HG03520 (cell line): ENCODE results near the gene PFDN5.
A peak's percentile ranks its signal among the peaks of the same experiment; 100 is the strongest.

ENCODE experiments used
- ATAC-seq: cut with Tn5 transposase; IDR thresholded peaks from one replicate; pipeline ENCODE4 v1.9.1; 2021; ENCODE audit warnings: mild to moderate bottlenecking, moderate library complexity; ENCODE audit not compliant: unreplicated experiment

PFDN5 gene

DNA sequence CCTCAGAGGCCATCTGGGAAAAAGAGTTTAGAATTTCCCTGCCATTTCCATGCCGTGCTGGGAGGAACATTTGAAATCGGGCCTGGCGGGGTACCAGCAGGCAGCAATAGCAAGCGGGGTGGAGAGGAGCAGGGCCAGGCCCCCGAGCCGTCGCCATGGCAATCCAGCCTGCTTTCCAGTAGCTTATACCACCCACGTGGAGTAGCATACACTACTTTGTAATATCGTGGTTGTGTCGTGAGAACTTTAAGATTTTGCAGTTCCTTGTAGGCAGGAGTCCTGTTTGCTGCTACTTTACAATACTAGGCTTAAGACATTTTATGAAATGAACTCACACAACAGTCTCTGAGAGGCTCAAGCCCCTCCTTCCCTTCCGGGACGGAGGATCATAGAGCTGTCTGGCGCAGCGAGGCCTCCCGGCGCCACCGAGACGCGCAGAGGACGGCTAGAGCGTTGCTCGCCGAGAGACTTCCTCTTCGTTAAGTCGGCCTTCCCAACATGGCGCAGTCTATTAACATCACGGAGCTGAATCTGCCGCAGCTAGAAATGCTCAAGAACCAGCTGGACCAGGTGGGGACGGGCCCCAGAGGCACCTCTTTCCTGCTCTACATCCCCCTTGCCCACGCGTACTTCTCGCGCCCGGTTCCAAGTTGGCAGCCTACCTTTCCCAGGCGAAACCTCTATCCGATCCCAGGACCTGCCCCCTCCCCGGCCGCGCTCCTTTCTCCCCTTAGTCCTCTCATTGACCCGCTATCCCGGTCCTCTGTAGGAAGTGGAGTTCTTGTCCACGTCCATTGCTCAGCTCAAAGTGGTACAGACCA is at the start of gene PFDN5:
TSS of gene PFDN5 (plus strand) at position 473 of the 821 bp plus-strand sequence. CDS start at position 499, 26 bp downstream.
- ATAC-seq = peak; percentile 69

DNA sequence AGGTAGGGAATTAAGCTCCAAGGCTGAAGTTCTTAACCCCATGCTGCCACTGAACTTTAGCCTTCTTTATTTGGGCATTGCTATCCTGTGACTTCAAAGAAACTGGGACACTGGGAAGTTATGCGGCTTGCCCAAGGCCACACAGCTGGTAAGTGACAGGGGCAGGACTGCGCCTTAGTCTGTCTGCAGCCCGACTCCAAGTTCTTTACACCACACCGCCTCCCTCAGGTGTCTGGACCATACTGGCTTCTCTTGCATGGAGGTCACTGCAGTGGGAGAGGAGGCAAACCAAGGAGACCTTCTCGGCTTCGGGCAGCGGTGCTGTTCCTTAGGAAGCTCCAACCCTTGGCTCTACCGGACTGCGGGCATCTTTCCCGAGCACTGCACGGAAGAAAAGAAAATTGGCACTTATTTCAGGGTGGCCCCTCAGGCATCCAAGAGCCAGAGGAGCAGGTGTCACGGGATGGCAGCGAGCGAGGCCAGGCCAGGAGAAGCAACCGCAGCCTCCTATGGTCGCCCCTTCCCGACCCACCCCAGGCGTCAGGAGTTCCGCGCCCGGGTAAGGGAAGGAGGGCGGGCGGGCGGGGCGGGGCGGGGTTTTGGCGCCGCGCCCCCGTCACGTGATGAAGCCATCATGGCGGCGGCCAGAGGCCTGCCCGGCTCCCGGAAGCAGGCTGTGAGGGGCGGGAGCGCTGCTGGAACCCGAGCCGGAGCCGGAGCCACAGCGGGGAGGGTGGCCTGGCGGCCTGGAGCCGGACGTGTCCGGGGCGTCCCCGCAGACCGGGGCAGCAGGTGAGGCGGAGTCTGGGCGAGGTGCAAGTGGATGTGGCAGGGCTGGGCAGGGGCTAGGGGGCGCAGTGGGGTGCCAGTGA is 43.6 kb upstream of the PFDN5 start:
- peak; percentile 74 for ATAC-seq

DNA sequence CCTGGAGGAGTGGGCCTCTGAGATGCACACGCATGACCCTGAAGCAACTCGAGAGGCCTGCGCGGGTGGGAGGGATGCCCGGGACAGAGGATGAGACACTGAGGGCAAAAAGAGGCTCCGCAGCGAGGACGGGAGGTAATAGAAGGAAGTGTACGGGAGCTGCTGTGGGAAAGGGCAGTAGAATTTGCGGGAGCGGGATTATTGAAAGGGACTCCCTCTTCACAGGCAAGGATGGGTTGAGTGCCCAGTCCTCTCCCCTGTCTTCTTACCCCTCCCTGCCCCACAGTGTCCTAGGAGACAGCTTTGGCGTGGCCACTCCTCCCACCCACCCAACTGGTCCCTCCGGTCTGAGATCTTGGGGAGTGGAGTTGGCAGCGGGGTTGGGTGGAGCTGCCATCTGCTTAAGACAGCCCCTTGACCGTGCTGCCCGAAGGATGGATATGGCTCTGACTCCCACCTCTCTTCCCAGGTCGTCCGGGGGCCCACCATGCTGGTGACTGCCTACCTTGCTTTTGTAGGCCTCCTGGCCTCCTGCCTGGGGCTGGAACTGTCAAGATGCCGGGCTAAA is 42.9 kb upstream of the PFDN5 start:
- no peak for ATAC-seq

DNA sequence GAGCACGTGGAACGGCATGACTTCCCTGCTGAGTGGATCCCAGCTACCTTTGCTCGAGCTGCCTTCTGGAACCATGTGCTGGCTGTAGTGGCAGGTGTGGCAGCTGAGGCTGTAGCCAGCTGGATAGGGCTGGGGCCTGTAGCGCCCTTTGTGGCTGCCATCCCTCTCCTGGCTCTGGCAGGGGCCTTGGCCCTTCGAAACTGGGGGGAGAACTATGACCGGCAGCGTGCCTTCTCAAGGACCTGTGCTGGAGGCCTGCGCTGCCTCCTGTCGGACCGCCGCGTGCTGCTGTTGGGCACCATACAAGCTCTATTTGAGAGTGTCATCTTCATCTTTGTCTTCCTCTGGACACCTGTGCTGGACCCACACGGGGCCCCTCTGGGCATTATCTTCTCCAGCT is 42.0 kb upstream of the PFDN5 start:
- ATAC-seq = no peak

DNA sequence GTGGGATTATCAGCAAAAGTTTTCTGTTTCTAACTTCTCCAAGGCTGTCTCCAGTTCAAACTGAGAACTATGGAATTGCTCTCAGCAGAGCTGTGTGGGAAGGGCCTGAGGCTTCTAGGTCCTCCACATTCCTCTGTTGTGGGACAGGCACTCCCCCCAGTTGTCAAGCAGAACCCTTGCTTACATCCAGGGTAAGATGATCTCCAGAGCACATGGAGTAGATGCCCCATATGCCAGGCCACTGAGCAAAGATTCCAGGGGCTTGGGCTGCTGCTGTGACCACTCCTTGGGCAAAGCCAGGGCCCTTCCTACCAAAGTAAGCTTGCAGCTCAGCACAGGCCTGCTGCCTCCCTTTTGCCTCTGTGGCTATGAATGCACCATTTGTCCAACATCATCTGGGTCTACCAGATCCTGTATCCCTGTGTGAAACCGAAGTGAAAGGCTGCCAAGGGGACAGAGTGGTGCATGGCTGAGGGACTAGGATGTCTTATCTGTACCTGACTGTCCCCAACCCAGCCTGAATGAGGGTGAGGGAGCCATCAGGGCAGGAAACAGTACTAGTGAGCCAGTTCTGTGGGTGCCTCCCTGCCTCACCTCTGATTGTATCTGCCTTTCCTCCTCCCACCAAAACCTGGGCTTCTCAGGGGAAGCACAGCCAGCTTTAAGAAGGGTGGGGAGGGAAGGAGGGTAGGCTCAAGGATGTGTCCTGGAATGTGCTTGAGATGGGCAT is 40.4 kb upstream of the PFDN5 start:
- ATAC-seq = no peak

DNA sequence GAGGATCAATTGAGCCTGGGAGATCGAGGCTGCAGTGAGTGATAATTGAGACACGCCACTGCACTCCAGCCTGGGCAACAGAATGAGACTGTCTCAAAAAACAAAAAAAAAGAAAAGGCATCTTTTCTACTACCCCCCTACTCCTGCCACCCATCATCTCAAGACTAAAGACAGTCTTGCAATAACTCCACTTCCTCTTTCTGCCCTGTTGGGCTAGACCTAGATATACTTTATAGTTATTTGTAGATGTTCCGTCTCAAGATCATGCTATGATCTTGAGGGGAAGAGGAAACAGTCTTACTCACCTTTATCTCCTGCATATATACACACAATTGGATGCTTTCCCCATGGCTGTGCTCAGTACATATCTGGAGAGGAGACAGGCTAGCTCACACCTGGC is 39.3 kb upstream of the PFDN5 start:
- ATAC-seq = no peak

DNA sequence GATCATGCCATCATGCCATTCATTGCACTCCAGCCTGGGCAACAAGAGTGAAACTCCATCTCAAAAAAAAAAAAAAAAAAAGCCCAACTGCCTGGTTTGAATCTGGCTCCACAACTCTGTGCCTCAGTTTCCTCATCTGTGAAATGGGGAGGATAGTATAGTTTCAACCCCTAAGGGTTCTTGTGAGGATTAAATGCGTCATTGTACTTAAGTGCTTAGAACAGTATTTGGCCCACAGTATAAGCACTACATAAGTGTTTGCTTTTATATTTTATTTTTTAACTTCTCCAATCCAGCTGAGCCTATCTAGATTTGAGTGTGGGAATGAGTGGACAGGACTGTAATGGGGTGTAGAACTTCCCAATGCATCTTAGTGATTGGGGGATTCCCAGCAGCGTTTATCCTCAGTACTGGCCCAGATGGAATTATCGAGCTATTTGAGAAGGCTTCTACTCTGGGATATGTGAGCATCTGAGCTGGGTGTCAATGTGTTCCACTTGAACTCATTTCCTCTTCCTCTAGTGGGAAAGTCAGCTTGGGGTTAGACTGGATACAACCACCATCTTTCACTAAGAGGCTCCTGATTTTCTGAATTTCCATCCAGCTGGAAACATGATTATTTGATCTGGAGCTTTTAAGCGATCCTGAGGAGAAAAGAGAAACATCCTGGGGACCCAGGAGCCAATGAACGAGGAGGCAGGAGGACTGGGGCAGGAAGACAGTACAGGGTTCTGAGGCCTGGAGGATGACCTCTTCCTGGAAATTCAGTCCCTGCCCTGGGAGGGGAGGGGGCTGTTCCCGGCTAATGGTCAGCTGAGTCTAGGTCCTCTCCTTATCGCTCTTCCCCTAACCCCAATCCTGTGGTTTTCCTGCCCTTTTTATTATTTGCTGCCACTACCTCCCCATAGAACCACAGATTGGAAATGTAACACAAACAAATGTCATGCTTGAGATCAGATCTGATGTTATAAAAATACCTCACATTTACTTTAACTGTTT is 36.5 kb upstream of the PFDN5 start:
- no peak for ATAC-seq

DNA sequence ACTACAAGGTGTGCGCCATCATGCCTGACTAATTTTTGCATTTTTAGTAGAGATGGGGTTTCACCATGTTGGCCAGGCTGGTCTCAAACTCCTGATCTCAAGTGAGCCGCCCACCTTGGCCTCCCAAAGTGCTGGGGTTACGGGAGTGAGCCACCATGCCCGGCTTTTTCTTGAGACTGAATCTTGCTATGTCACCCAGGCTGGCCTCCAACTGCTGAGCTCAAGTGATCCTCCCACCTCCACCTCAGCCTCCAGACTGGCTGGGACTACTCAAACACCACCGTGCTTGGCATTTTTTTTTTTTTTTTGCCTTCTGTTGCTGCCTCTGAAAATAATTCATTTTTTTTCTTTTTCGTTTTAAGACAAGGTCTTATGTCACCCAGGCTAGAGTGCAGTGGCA is 35.5 kb upstream of the PFDN5 start:
- no peak for ATAC-seq

DNA sequence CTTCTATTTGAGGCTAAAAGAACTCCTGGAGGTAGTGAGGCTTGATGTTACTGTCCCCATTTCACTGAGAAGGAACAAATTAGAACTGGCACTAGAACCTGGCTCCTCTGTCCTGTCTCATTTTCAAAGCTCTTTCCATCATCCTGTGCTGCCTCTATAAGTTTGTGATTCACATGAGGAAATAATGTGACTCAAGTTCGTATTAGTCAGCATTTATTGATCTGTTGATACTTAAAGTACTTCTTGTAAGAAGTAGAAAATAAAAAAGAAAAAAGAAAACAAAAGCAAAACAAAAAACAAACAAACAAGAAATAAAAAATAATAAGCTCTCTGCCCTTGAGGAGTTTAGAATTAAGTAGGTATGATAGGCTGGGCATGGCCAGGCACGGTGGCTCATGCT is 29.6 kb upstream of the PFDN5 start:
- ATAC-seq = no peak

DNA sequence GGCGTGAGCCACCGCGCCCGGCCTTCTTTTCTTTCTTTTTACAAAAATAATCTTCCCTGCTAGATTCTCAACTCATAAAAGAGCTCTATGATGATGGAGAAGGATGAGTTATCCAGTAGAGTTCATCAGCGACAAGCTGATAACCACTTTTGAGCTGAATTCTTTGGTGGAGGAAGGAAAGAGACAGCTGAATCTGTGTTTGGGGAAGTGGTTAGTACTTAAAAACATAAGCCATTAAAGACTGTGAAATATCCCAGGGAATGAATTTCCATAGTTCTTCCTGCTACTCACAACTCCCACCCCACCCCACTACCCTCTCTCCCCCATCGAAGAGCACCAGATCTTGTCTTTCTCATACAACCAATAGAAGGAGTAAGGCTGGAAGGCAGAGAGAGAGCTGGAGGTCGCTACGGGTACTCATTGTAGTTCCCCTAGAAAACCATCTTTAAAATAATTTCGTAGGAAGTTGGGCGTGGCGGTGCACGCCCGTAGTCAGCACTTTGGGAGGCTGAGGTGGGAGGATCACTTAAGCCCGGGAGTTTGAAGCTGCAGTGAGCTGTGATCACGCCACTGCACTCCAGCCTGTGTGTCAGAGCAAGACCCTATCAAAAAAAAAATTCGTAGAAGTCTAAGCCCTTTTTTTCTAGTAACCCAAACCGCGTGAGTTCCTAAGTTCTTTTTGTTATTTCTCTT is 27.9 kb upstream of the PFDN5 start:
- no peak for ATAC-seq

DNA sequence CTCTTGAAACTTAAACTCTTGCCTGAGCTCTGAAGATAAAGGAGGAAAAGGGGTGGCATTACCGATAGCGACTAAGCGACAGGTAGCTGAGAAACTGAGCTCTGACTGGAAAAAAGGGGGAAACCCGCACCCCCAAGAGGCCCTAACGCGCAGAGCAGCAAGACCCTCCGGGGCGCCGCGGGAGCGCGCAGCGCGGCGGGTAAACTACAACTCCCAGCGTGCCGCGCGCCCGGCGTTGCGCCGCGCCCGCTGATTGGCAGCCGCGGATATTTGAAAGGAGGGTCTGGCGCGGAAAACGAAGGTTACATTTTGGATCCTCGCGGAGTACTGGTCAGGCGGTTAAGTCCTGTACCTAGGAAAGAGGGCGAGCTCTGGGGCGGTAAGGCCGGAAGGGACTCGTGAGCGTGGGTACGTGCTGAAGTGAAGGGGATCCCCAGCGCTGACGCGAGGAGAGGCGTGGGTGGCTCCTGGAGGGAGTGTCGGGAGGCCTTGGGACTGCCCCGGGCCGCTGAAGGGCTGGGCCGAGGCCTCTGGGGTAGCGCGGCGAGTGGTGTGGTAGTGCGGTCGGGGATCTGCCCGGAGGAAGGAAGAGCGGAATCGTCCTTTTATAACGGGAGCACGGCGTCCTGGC is 27.2 kb upstream of the PFDN5 start, which contains the start of gene ESPL1:
TSS of gene ESPL1 (plus strand) at position 301 of the 631 bp plus-strand sequence. CDS start 468 bp downstream, outside the sequence.
- peak; percentile 77 for ATAC-seq

DNA sequence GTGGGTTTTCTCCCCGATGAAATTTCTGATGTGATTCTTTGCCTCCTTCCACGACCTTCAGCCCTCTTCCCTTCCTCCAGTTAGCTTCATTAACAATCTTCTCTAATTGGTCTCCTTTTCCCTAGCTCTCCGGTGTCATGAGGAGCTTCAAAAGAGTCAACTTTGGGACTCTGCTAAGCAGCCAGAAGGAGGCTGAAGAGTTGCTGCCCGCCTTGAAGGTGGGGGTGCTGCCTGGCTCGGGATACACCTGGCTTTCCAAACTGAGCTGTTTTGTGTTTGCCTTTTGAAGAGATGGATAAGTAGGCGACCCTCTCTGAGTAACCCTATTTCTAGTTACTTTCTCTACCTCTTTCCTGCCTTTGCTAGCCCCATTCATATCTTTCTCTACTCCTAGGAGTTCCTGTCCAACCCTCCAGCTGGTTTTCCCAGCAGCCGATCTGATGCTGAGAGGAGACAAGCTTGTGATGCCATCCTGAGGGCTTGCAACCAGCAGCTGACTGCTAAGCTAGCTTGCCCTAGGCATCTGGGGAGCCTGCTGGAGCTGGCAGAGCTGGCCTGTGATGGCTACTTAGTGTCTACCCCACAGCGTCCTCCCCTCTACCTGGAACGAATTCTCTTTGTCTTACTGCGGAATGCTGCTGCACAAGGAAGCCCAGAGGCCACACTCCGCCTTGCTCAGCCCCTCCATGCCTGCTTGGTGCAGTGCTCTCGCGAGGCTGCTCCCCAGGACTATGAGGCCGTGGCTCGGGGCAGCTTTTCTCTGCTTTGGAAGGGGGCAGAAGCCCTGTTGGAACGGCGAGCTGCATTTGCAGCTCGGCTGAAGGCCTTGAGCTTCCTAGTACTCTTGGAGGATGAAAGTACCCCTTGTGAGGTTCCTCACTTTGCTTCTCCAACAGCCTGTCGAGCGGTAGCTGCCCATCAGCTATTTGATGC is 26.4 kb upstream of the PFDN5 start:
- ATAC-seq = no peak

DNA sequence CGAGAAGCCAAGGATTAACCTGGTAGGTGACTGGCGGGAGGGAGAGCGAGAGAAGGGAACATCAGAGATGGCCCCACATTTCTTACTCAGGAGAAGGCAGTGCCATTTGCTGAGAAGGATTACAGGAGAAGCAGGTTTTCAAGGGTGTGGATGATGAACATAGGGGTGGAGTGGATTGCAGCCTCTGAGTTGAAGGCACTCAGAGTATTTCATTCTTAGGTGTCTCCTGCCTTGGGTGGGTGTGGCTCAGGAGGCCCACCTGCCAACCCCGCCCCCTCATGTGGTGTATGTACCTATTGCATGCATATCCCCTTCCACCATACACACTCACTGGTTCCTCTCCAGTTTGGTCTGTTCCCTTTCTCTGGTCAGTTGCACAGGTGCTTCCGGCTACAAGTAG is 20.9 kb upstream of the PFDN5 start:
- no peak for ATAC-seq

DNA sequence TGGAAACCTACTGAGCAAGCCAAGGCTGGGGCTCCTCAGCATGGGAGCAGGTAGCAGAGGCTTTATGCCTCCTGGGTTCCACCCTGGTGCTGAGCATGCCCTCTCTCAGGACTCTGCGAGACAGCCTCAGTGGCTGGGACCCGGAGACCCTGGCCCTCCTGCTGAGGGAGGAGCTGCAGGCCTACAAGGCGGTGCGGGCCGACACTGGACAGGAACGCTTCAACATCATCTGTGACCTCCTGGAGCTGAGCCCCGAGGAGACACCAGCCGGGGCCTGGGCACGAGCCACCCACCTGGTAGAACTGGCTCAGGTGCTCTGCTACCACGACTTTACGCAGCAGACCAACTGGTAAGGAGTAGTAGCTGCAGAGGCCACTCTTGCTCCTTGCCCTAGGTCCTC is 18.8 kb upstream of the PFDN5 start:
- no peak for ATAC-seq

DNA sequence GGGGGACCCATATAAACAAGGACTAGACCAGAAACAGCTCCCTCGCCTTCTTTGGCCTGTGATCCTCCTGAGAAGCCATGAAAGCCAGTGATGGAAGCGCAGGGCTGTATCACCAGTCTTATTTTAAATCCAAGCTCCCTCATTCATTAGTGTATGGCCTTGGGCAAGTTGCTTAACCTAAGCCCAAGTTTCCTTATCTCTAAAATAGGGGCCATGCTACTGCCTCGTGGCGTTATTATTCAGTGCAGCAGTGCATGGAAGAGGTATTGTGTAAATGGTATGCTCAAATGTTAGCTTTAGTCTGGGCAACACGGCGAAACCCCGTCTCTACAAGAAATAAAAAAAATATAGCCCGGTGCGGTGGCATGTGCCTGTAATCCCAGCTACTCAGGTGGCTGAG is 17.4 kb upstream of the PFDN5 start:
- no peak for ATAC-seq

DNA sequence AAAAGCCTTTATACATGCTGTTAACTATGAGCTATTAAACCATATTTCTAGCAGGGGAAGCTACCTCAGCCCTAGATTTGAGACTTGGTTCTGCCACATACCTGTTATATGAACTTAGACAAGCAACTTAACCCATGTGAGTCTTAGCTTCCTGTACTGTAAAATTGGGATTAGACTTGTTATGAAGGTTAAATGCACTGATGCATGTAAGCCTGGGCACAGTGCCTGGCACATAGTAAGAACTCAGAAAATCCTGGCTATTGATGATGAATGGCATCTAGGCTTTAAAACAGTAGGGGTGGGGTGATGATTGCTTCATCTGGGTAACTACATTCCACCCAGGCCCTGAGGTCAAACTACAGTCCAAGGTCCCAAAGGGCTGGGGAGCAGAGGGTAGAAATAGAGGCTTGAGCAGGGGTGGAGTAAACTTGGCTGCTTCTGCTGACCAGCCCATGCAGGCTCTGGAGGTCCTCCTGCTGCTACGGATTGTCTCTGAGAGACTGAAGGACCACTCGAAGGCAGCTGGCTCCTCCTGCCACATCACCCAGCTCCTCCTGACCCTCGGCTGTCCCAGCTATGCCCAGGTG is 16.0 kb upstream of the PFDN5 start:
- no peak for ATAC-seq

DNA sequence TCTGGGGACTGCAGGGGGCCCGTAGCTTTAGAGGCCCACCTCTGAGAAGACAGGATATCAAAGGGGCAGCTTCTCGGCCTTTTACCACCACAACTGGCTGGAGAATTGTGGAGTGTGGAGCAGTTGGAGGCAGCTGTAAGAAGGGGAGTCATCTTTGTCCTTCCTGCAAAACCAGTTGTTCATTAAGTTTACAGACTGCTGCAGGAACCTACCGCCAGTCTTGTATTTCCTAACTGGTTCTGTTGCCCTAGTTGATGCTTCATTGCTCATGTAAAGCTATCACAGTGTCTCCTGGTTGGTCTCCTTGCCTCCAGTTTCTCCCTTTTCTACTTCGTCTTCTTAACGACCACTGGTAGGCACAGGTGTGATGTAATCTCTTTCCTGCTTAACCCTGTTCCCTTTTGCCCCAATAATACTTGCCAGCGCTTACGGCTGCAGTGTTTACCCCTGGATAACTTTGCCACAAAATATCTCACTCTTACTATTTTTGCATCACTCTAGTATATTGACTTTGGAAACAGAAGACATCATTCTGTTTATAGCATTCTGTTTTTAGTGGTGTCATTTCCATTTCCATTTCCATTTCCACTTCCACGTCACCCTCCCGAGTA is 15.3 kb upstream of the PFDN5 start:
- ATAC-seq = no peak
